SH-SY5Y (cell line): ENCODE results near the gene TNS4.

ENCODE experiments used
- GATA2 ChIP-seq: IDR thresholded peaks from 2 replicates; pipeline ENCODE4 v1.6.1; 2011; ENCODE audit warnings: mild to moderate bottlenecking, low read depth, low read length
- GATA3 ChIP-seq: IDR thresholded peaks from 2 replicates; pipeline ENCODE4 v1.6.1; 2011; ENCODE audit warnings: low read depth, mild to moderate bottlenecking, low read length, moderate library complexity

DNA sequence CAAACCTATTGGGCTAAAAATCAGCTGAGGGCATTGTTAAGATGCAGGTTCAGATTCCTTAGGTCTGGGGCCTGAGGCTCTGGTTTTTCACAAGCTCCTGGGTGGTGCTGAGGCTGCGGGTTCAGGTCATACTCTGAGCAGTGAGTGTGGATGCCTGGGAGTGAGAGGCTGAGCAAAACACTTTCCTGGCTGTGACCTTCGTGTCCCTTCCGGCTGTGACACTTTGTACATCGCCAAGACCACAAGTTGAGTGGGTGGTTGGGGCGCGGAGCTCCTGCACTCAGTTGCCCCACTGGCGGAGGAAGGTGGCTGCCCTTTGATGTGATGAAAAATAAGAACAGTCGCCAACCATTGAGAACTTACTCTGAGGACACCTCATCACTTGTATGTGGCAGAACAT, 39.0 kb upstream of the TNS4 start:
- TF ChIP-seq GATA2 (no peak), GATA3 (no peak)
